HG03442 (cell line): ENCODE data around the gene REPIN1.

Experiments
- ATAC-seq: cut with Tn5 transposase; IDR thresholded peaks from one replicate; pipeline ENCODE4 v1.9.1; 2021; ENCODE audit warnings: mild to moderate bottlenecking, moderate library complexity; ENCODE audit not compliant: unreplicated experiment

REPIN1 gene

DNA sequence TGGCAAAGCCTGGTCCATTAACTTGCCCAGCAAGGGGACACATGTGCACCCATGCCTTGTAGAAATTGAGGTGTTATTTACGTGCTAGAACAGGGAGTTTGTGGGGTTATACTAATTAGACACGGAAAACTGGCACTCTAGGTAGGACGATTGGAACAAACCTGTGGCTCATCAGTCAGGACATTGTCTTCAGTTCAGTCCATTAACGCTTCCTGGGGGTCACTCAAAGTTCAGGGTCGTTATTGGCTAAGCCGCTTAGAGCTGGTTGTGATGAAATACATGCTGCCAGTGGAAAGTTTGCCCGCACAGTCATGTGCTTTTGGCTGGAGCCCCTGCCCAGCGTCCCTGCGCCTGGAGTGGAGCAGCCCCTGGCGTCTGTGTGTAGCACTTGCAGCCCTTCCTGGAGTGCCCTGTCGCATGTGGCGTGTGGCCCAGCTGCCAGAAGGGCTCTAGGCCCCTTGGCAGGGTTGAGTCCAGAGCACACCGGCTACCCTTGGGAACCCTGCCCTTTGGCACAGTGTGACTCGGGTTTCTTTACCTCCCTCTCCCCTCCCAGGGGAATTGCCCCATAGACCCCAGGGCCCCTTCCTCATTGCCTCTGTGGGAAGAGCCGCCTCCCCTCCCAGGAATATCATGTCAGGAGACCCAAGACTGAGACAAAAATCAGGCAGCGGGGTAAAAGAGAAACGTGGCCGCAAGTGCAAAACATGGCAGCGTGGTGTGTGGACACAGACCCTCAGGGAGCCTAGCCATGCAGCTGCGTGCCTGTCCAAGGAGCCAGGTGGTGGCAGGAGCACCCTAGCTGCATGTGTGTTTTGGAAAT is 20.3 kb downstream of the REPIN1 start:
- no peak for ATAC-seq

DNA sequence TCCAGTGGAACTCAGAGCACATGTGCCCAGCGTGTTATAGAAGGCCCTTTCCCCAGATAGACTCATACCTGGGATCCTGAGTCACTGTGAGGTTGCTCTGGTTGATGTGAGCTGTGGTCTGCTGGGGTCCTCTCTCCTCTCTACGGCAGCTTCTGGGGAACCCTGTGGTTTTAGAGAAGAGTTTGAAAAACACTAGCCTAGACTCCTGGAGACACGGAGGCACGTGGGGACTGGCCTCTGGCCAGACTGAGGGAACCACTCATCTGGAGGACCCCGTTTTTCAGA is 20.9 kb downstream of the REPIN1 start:
- ATAC-seq: no peak

DNA sequence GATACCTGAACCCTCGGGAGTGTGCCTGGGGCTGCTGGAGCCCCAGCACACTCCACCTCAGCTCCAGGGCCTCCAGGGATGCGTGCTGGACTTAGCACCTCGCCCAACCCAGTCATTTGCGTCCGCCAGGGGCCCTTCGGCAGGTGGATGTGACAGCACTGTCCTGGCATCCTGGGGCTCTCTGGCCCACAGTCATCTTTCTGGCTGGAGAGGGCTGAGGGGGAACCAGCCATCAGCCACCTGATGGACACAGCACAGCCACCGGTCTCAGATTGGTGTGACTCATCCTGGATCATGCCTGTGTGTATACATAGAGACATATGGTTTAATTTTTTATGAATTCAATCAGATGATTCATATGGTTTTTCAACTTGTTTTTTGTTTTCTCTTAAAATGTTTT is 21.6 kb downstream of the REPIN1 start:
- ATAC-seq: no peak

DNA sequence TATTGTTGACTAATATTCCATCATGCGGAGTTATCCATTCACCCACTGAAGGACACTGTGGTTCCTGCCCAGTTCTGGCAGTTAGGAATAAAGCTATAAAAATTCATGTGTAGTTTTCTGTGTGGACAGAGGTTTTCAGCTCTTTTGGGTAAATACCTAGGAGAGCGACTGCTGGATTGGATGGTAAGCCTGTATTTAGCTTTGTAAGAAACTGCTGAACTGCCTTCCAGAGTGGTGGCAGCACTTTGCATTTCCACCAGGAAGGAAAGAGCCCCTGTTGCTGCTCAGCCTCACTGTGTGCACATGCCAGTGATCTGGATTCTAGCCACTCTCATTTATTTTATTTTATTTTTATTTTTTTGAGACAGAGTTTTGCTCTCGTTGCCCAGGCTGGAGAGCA is 24.7 kb downstream of the REPIN1 start:
- no peak for ATAC-seq

DNA sequence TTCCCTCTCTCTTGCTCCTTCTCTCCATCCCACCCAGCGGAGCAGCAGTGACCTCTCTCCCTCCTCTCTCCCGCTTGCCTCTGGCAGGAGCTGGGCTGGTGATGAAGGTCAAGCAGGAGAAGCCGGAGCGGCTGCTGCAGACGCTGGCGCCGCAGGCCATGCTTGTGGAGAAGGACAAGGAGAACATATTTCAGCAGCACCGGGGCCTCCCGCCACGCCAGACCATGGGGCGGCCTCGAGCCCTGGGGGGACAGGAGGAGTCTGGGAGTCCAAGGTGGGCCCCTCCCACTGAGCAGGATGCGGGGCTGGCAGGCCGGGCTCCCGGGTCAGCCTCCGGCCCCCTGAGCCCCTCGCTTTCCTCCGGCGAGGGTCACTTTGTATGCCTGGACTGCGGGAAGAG is 27.8 kb downstream of the REPIN1 start:
- ATAC-seq: no peak

DNA sequence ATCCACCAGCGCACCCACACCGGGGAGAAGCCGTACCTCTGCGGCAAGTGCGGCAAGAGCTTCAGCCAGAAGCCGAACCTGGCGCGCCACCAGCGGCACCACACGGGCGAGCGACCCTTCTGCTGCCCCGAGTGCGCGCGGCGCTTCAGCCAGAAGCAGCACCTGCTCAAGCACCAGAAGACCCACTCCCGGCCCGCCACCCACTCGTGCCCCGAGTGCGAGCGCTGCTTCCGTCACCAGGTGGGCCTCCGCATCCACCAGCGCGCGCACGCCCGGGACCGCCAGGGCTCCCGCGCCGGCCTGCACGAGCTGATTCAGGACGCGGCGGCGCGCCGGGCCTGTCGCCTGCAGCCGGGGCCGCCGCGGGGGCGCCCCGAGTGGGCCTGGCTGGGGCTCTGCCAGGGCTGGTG is 28.2 kb downstream of the REPIN1 start:
- no peak for ATAC-seq

DNA sequence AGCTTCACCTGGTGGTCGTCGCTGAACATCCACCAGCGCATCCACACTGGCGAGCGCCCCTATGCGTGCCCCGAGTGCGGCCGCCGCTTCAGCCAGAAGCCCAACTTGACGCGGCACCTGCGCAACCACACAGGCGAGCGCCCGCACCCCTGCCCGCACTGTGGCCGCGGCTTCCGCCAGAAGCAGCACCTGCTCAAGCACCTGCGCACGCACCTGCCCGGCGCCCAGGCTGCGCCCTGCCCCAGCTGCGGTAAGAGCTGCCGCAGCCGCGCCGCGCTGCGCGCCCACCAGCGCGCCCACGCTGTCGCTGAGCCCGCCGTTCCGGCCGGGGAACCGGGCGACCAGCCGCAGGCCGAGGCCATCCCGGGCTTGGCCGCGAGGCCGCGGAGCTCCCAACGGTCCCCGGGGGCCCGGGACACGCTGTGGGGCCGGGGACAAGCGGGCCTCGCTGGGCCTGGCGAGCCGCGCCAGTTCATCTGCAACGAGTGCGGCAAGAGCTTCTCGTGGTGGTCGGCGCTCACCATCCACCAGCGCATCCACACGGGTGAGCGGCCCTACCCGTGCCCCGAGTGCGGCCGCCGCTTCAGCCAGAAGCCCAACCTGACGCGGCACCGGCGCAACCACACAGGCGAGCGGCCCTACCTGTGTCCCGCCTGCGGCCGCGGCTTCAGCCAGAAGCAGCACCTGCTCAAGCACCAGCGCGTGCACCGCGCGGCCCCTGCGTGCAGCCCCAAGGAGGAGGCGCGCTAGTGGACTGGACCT is 28.9 kb downstream of the REPIN1 start:
- no peak for ATAC-seq

DNA sequence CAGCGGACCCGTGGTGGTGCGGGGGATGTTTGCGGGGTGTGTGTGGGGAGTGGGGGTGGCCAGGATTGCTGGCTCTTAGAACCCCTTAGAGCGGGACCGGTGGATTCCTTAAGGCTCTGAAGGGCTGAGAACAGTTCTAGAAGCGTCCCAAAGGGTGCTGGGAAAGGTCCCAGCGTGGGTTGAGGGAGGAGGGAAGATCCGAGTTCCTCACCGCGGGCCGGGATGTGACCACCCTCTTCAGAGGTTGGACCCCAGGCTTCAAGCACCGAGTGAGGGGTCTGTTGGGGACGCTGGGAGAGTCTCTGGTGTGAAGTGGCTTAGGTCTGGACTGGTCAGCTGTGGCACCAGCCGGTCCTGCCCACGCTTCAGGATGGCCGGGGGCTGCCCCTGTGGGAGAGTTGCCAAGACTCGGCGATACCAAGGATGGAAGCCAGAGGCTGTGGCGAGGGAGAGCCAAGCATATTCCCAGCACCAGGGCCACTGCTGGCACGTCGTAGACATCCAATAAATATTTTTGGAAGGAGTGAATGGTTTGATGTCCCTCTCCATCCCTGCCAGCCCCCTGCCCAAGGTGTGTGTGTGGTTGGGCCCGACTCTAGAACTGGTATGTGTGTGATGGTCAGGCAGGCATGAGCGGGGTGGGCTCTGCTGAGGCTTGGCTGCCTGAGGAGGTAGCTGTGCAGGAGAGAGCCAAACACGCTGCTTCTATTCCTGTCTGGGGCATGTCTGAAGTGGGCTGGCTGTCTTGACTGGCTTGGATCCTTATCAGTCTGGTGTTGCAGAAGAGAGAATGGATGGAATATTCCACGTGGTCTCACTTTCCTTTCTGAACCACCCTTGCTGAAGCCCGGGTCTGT is 29.7 kb downstream of the REPIN1 start:
- ATAC-seq: no peak

DNA sequence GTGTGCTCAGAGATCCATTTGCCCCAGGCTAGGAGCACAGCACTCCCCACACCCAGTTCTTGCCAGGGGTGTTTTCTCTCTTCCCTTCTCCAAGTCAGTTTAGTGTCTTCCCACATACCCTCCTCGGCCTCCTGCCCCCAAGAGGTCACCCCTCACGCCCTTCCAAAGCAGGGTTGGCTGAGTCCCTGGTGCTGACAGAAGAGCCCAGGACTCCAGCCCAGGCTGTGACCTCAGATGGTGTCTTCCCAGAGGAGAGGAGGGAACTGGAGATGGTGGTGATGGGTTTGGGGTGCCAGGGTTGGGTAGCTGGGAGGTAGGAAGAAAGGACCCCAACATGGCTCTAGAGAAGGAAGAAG is 30.3 kb downstream of the REPIN1 start:
- no peak for ATAC-seq

DNA sequence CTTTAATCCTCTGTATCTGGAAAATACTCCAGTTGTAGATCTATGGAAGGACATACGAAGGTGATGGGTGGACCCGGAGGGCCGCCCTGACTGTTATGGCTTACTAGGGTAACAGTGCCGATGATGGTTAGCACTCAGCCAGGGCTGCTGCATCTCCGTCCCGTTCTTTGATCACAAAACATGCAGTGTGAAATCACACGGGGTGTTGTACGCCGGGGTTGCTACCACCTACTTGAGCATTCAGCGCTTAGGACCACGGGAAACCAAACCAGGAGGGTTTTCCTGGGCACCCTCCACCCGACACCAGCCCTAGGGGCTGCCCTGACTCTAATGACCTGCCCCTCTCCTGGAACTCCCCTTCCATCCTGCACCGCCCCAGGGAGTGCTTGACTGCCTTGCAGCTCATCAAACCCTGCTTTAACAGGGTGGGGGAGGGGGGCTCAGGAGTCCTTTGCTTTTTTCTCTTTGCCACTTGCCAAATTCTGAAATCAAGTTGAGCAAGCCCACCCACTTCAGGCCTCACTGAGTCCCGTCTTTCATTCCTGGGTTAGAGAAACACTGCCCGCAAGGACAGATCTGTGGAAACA is 30.9 kb downstream of the REPIN1 start:
- no peak for ATAC-seq

DNA sequence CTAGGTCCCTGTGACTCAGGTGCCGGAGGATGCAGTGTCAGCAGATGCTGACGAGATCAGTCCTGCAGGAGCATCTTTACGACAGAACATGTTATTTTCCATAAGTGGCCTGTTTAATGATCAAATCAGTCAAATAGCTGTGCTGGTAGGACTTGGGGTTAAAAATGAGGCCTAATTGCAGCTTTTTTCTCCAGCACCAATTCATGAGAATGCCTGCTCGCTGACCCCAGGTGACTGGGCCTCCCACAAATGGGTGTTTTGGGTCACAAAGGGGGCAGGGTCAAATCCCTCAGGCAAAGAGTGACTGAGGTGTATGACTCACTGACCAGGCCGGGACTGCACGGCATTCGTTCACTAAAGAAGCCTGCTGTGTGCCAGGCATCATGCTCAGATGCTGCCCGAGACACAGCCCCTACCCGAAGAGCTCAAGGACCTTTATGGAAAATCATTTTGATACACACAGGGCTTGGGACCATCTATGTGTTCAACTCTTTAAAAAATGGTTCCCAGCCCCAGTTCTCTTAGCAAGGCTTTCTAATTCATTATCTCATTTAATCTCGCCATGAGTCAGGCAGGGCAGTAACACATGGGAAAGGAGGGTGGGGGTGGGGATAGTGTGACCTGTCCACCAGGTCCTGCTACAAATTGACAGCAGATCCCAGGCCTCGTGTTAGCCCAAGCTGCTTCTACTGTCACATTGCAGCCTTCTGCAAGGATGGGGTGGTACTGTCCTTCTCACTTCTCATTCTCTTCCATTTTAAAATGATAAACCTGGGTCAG is 31.6 kb downstream of the REPIN1 start:
- no peak for ATAC-seq

DNA sequence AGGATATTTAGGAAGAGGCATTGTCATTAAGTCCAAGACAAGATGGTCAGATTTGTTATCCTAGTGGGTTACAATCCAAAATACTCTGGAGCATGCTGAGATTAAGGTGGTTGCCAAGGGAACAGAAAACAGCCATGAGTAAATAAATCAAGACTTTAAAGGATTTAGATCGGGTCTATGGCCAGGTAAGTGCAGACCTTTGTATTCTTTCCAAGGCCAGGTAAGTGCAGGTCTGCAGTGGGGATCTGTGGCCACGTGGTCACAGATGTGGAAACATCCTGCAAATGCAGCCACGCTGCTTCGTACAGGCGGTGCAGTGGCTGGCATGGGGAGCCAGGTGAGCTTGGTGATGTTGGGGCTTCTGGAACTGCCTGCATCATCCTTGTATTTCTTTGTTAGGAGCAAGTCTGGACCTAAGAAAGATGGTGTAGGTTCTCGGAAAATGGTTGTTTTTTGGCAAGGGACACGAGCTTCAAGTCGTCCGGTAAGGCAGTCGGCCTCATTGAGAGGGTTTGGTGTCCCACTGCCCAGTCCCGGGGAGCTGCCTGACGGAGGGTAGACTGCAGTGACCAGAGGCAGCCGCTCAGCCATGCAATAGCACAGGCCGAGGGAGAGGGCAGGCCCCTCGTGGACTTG is 32.3 kb downstream of the REPIN1 start:
- ATAC-seq: no peak

DNA sequence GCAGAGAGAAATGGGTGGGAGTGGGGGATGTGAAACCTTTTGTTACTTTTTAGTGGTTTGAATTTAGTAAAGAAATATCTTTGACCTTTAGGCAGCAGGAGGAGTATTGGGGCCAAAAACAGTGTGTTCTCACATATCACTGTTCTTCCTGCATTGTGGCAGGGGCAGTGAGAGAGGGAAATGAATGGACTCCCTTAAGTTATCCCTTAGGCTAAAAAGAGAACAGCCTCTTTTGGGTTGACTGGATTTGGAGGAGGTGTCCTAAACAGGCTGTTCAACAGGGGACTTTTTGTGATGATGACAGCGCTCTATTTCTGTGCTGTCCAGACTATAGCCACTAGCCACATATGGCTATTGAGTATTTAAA is 32.8 kb downstream of the REPIN1 start:
- no peak for ATAC-seq

DNA sequence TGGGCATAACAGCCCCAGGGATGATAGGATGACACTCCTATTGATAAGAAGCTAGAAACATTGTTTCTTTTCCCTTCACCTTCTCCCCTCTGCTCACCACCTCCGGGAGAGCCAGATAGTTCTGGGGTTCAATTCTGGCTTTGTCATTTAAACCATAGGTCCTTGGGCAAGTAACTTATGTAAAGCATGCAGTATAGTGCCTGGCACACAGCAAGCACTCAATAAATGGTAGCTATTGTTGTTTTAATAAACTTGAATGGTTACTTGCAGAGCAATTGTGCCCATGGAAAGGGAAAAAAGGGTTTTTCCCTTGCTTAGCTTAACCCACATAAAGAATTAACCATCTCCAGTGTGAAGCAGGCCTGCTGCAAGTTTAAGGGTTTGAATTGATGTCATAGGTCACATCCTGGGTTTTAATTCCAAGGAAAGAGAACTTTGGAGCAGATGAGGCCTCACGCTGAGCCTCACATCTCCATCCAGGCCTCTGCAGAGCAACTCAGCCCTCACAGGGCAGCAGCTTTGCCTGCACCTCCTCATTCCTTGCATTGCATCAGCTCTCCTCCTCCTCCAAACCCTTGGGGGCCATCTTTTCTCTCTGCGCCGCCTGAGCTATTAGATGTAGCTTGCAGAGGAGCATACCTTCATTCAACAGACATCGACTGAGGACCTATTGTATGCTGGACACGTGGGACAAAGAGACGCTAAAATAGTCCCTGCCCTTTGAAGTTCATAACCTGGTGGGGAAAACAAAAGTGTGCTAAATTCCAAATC is 33.4 kb downstream of the REPIN1 start:
- no peak for ATAC-seq

DNA sequence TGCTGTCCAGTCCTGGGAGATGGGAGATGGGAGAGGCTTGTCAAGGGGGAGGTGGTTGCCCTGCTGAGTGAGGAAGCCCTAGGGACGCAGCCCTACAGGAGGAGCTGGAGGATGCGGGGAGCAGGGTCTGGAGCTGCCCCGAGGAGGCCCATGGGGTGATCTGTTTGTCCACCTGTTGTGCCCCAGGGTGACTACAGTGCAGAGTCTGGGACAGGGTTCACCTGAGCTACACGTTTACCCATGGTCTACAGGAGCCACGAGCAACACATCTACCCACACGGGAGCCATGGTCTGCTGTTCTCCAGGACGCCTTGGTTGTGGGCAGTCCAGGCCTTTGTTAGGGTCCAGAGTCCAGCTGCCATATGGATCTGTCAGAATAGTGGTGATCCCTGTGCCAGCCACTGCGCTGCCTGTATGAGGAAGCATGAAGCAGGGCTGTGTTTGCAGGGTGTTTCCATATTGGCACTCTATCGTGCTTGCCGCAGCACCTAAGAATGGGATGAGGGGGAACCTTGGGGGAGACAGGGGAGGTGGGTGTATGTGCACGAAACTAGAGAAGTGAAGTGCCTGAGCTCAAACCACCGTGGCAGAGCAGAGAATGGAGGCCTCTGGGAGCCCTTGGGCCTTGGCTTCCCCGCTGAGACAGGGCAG is 34.2 kb downstream of the REPIN1 start:
- no peak for ATAC-seq

DNA sequence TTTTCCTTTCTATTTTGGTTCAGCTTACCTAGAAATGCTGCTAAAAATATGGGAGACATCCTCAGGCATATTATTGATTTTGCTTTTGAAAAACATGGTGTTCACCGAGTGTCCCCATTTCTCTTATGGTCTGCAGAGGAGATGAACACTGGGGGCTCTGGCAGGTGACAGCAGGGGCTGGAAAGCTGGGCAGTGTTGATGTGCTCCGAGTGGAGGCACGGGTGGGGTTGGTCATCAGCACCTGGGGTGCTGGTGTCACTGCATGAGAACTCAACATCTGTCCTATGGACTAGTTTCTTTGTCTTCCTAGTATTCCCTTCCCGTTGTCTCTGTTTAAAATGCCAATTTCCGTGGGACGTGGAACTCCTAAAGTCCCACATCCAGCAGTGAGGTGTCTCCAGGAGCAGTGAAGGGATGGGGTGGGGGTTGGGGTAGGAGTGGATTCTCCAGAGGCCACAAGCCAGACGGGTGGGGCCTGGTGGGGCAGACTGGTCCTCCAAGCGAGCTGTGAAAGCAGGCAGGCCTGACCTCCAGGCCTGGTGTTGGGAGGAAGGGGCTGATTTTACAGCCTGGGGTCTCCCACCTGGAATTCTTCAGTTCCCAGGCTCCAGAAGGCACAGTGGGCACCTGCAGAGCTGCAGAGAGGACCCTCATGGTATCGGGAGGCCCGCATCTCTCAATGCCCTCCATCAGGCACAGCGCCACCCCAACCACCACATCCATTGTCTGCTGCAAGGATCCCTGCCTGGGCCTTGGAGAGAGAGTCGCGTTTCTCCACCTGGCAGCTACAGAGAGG is 35.0 kb downstream of the REPIN1 start:
- ATAC-seq: no peak

DNA sequence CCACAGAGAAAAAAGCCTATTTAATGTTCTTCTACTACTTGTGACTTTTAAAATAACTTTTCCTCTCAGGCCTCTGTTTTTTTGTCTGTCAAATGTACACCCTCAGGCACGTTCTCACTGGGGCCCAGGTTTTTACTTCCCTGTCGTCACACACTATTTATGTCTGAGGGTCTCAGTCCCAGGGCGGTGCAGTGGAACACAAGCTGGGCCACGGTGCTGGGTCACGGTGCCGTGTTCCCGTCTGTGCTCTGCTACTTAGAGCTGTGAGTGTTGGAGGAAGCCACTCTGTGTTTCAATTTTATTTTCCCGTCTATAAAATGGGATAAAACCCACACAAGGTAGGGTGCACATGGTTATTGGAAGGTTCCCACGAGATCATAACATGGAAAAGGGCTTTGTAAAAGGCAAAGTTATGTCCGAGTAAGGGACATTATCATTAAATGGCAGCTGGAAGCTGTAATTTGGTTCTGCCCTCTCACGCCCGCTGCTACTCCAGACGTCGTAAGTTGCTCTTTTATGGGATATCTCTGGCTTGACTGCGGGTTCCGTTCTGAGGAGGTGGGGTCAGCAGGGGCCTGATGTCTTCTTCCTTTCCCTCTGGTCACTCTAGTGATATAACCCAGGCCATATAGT is 35.7 kb downstream of the REPIN1 start:
- ATAC-seq: no peak
